GM23338 (cell line): Measurements from ENCODE around the gene VOPP1. TPM values are rescaled to one million over a fixed set of nuclear protein-coding genes. Genes with fewer than 3 reads are reported as not detected.

Experiments used
- ATAC-seq: fragments of 200-7000 bp; cut with Tn5 transposase; 3 replicates; pipeline ENCODE4 v1.9.1; 2020
- DNase-seq: peaks from one replicate; pipeline ENCODE4 v3.0.0-alpha.2; 2015; ENCODE audit warnings: low spot score
- H2AFZ ChIP-seq: fragments of 200-600 bp; sonication (generic); 2 replicates; pipeline ENCODE4 v1.8.0; 2016; ENCODE audit warnings: antibody characterized with exemption, mild to moderate bottlenecking, moderate library complexity
- H3F3A ChIP-seq: fragments of 200-600 bp; sonication (generic); replicated peaks from 2 replicates; pipeline ENCODE4 v1.8.0; 2017; ENCODE audit warnings: antibody characterized with exemption, mixed run types, low read depth
- H3K27ac ChIP-seq: fragments of 200-600 bp; sonication (generic); 2 replicates; pipeline ENCODE4 v1.6.1; 2016; ENCODE audit warnings: low read depth
- H3K27me3 ChIP-seq: fragments of 200-600 bp; sonication (generic); 2 replicates; pipeline ENCODE4 v1.8.0; 2016; ENCODE audit warnings: mild to moderate bottlenecking, mixed run types, moderate library complexity; ENCODE audit not compliant: insufficient read depth
- H3K36me3 ChIP-seq: fragments of 200-600 bp; sonication (generic); 2 replicates; pipeline ENCODE4 v1.8.0; 2016; ENCODE audit warnings: mild to moderate bottlenecking; ENCODE audit not compliant: insufficient read depth
- H3K4me1 ChIP-seq: fragments of 200-600 bp; sonication (generic); 2 replicates; pipeline ENCODE4 v1.8.0; 2016; ENCODE audit warnings: mild to moderate bottlenecking, moderate library complexity; ENCODE audit not compliant: insufficient read depth
- H3K4me2 ChIP-seq: fragments of 200-600 bp; sonication (generic); 2 replicates; pipeline ENCODE4 v1.7.1; 2017; ENCODE audit warnings: mixed run types
- H3K4me3 ChIP-seq: fragments of 200-600 bp; sonication (generic); 2 replicates; pipeline ENCODE4 v1.6.1; 2016; ENCODE audit warnings: mixed run types
- H3K79me2 ChIP-seq: fragments of 200-600 bp; sonication (generic); replicated peaks from 2 replicates; pipeline ENCODE4 v1.8.0; 2017; ENCODE audit warnings: mild to moderate bottlenecking; ENCODE audit not compliant: insufficient read depth
- H3K9me2 ChIP-seq: fragments of 200-600 bp; sonication (generic); 2 replicates; pipeline ENCODE4 v1.8.0; 2017; ENCODE audit not compliant: insufficient read depth
- H4K20me1 ChIP-seq: fragments of 200-600 bp; sonication (generic); replicated peaks from 2 replicates; pipeline ENCODE4 v1.8.0; 2017; ENCODE audit warnings: mild to moderate bottlenecking; ENCODE audit not compliant: insufficient read depth
- H3K27ac Mint-ChIP-seq: 2 replicates; pipeline ENCODE4 v1.8.0; 2020; ENCODE audit warnings: inconsistent platforms, mild to moderate bottlenecking, moderate library complexity, mixed read lengths
- H3K27me3 Mint-ChIP-seq: 3 replicates; pipeline ENCODE4 v1.8.0; 2022; ENCODE audit warnings: low read depth, mild to moderate bottlenecking, moderate library complexity, mixed read lengths, inconsistent platforms; ENCODE audit not compliant: insufficient read depth, poor library complexity
- H3K36me3 Mint-ChIP-seq: 3 replicates; pipeline ENCODE4 v1.8.0; 2021; ENCODE audit warnings: low read depth, mild to moderate bottlenecking, inconsistent platforms, moderate library complexity, mixed read lengths
- H3K4me1 Mint-ChIP-seq: 3 replicates; pipeline ENCODE4 v1.8.0; 2020; ENCODE audit warnings: mild to moderate bottlenecking, inconsistent platforms, mixed read lengths
- H3K4me3 Mint-ChIP-seq: 3 replicates; pipeline ENCODE4 v1.8.0; 2021; ENCODE audit warnings: moderate library complexity, mild to moderate bottlenecking, inconsistent platforms, mixed read lengths
- H3K9me3 Mint-ChIP-seq: 3 replicates; pipeline ENCODE4 v1.8.0; 2020; ENCODE audit warnings: moderate library complexity, mild to moderate bottlenecking, inconsistent platforms, mixed read lengths
- CREB1 ChIP-seq: fragments of 250-450 bp; sonication (Bioruptor Pico); IDR thresholded peaks from 2 replicates; pipeline ENCODE4 v1.5.0; 2020; ENCODE audit warnings: low read depth, mild to moderate bottlenecking, moderate library complexity
- EZH2 ChIP-seq: fragments of 200-600 bp; sonication (generic); IDR thresholded peaks from one replicate; pipeline ENCODE4 v1.8.0; 2017; ENCODE audit warnings: antibody characterized with exemption, mild to moderate bottlenecking, low read depth; ENCODE audit not compliant: unreplicated experiment
- EZH2phosphoT487 ChIP-seq: fragments of 200-600 bp; sonication (generic); IDR thresholded peaks from one replicate; pipeline ENCODE4 v1.8.1; 2018; ENCODE audit warnings: antibody characterized with exemption; ENCODE audit not compliant: unreplicated experiment
- JUNB ChIP-seq: IDR thresholded peaks from one replicate; pipeline ENCODE4 v1.6.1; 2016; ENCODE audit warnings: antibody characterized with exemption; ENCODE audit not compliant: unreplicated experiment
- NANOG ChIP-seq: IDR thresholded peaks from 2 replicates; pipeline ENCODE4 v1.6.1; 2016; ENCODE audit warnings: antibody characterized with exemption, borderline replicate concordance
- POLR2AphosphoS5 ChIP-seq: IDR thresholded peaks from 2 replicates; pipeline ENCODE4 v1.6.1; 2016; ENCODE audit warnings: antibody characterized with exemption, low read depth
- STAT1 ChIP-seq: IDR thresholded peaks from one replicate; pipeline ENCODE4 v1.6.1; 2016; ENCODE audit warnings: antibody characterized with exemption; ENCODE audit not compliant: unreplicated experiment
- ZNF114 ChIP-seq: fragments of 250-450 bp; sonication (Bioruptor Pico); IDR thresholded peaks from 2 replicates; pipeline ENCODE4 v1.5.0; 2020; ENCODE audit warnings: mild to moderate bottlenecking, moderate library complexity
- ZNF331 ChIP-seq: fragments of 250-450 bp; sonication (Bioruptor Pico); IDR thresholded peaks from 2 replicates; pipeline ENCODE4 v1.5.0; 2020; ENCODE audit warnings: low read depth, mild to moderate bottlenecking, moderate library complexity
- polyA plus RNA-seq: library from polyadenylated mRNA; unstranded; fragments of >200 nt; fragmentation: Nextera tagmentation; extraction: Ambion mirVana; gene quantifications from 2 replicates; pipeline ENCODE4 v1.2.1, GENCODE V29; 2016
- total RNA-seq: library from RNA; depleted of rRNA; stranded (reverse); fragments of >200 nt; shearing (Covaris generic); gene quantifications from 2 replicates; pipeline ENCODE4 v1.2.3, GENCODE V29; 2014
- TF ChIP-seq, protein P1 (sequence below): IDR thresholded peaks from 2 replicates; pipeline ENCODE4 v1.6.1; 2016; ENCODE audit warnings: antibody characterized with exemption
- TF ChIP-seq, protein P2 (sequence below): fragments of 250-450 bp; sonication (Bioruptor Pico); IDR thresholded peaks from 2 replicates; pipeline ENCODE4 v1.5.0; 2020; ENCODE audit warnings: mild to moderate bottlenecking, moderate library complexity
- TF ChIP-seq, protein P3 (sequence below): IDR thresholded peaks from one replicate; pipeline ENCODE4 v1.6.1; 2018; ENCODE audit warnings: antibody characterized with exemption; ENCODE audit not compliant: unreplicated experiment
- TF ChIP-seq, protein P4 (sequence below), 2 experiments: fragments of 200-600 bp in 1 of 2; sonication (generic) in 1 of 2; conservative IDR thresholded peaks; 2 replicates each; pipeline versions ENCODE4 v1.5.1 to v1.6.1; 2016 to 2017; ENCODE audit warnings: antibody characterized with exemption in 2 of 2, low read depth in 2 of 2, mild to moderate bottlenecking in 2 of 2, moderate library complexity in 1 of 2

The VOPP1 gene
- total and polyA plus RNA-seq, 2 experiments from 2014 or later, result 28.2 to 73.7 TPM

DNA sequence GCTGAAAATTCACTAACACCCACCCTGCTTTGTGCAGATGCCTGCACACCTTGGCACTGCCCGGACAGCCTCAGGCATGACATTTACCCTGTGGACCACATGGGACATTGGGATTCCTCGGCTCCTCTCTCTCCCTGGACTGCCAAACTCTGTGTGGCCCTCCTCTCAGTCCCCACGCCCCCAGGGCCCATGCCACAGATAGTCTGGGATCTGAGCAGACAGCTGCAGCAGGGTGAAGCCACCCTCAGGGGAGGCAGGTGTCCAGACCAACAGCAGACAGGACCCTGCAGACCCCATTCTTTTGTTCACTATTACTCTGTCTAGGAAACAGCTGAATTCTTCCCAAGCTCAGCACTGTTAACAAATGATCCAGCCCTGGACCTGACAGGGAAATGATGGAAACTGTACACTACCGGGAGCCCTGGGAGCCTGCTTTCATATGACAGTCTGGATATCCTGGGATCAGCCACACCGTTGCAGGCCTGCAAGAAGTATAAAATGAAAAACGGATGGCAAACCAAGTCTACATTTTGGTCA is 83.4 kb downstream of the VOPP1 start:
- Mint-ChIP-seq H3K4me3 (no peak overlapping the region), H3K27me3 (peaks cover 7% of the 10 kb centered on the region), H3K4me1 (no peaks in the 10 kb centered on the region; the same call in 1 of the 3 replicates), H3K36me3 (peaks cover 26% of the 10 kb centered on the region), H3K9me3 (no peaks in the 10 kb centered on the region), H3K27ac (no peak overlapping the region)
- Histone ChIP-seq H3K4me3 (no peak overlapping the region), H2AFZ (no peak overlapping the region), H3K27ac (no peak overlapping the region), H3K27me3 (no peaks in the 10 kb centered on the region), H3F3A (no peaks in the 10 kb centered on the region), H3K4me1 (no peaks in the 10 kb centered on the region), H3K4me2 (no peak overlapping the region), H3K9me2 (no peaks in the 10 kb centered on the region), H3K36me3 (no peaks in the 10 kb centered on the region; the same call in 1 of the 2 replicates), H3K79me2 (no peaks in the 10 kb centered on the region), H4K20me1 (no peaks in the 10 kb centered on the region; the same call in 1 of the 2 replicates)
- DNase-seq (no peak), ATAC-seq (no peak)
- TF ChIP-seq CREB1 (CRISPR knock-in tag), result no peak
- TF ChIP-seq EZH2phosphoT487, result no peak
- TF ChIP-seq, protein P1, sequence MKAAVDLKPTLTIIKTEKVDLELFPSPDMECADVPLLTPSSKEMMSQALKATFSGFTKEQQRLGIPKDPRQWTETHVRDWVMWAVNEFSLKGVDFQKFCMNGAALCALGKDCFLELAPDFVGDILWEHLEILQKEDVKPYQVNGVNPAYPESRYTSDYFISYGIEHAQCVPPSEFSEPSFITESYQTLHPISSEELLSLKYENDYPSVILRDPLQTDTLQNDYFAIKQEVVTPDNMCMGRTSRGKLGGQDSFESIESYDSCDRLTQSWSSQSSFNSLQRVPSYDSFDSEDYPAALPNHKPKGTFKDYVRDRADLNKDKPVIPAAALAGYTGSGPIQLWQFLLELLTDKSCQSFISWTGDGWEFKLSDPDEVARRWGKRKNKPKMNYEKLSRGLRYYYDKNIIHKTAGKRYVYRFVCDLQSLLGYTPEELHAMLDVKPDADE, result no peak
- TF ChIP-seq, protein P2, sequence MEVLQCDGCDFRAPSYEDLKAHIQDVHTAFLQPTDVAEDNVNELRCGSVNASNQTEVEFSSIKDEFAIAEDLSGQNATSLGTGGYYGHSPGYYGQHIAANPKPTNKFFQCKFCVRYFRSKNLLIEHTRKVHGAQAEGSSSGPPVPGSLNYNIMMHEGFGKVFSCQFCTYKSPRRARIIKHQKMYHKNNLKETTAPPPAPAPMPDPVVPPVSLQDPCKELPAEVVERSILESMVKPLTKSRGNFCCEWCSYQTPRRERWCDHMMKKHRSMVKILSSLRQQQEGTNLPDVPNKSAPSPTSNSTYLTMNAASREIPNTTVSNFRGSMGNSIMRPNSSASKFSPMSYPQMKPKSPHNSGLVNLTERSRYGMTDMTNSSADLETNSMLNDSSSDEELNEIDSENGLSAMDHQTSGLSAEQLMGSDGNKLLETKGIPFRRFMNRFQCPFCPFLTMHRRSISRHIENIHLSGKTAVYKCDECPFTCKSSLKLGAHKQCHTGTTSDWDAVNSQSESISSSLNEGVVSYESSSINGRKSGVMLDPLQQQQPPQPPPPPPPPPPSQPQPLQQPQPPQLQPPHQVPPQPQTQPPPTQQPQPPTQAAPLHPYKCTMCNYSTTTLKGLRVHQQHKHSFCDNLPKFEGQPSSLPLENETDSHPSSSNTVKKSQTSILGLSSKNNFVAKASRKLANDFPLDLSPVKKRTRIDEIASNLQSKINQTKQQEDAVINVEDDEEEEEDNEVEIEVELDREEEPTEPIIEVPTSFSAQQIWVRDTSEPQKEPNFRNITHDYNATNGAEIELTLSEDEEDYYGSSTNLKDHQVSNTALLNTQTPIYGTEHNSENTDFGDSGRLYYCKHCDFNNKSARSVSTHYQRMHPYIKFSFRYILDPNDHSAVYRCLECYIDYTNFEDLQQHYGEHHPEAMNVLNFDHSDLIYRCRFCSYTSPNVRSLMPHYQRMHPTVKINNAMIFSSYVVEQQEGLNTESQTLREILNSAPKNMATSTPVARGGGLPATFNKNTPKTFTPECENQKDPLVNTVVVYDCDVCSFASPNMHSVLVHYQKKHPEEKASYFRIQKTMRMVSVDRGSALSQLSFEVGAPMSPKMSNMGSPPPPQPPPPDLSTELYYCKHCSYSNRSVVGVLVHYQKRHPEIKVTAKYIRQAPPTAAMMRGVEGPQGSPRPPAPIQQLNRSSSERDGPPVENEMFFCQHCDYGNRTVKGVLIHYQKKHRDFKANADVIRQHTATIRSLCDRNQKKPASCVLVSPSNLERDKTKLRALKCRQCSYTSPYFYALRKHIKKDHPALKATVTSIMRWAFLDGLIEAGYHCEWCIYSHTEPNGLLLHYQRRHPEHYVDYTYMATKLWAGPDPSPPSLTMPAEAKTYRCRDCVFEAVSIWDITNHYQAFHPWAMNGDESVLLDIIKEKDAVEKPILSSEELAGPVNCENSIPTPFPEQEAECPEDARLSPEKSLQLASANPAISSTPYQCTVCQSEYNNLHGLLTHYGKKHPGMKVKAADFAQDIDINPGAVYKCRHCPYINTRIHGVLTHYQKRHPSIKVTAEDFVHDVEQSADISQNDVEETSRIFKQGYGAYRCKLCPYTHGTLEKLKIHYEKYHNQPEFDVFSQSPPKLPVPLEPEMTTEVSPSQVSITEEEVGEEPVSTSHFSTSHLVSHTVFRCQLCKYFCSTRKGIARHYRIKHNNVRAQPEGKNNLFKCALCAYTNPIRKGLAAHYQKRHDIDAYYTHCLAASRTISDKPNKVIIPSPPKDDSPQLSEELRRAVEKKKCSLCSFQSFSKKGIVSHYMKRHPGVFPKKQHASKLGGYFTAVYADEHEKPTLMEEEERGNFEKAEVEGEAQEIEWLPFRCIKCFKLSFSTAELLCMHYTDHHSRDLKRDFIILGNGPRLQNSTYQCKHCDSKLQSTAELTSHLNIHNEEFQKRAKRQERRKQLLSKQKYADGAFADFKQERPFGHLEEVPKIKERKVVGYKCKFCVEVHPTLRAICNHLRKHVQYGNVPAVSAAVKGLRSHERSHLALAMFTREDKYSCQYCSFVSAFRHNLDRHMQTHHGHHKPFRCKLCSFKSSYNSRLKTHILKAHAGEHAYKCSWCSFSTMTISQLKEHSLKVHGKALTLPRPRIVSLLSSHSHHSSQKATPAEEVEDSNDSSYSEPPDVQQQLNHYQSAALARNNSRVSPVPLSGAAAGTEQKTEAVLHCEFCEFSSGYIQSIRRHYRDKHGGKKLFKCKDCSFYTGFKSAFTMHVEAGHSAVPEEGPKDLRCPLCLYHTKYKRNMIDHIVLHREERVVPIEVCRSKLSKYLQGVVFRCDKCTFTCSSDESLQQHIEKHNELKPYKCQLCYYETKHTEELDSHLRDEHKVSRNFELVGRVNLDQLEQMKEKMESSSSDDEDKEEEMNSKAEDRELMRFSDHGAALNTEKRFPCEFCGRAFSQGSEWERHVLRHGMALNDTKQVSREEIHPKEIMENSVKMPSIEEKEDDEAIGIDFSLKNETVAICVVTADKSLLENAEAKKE (CRISPR knock-in tag), result no peak
- TF ChIP-seq, protein P3, sequence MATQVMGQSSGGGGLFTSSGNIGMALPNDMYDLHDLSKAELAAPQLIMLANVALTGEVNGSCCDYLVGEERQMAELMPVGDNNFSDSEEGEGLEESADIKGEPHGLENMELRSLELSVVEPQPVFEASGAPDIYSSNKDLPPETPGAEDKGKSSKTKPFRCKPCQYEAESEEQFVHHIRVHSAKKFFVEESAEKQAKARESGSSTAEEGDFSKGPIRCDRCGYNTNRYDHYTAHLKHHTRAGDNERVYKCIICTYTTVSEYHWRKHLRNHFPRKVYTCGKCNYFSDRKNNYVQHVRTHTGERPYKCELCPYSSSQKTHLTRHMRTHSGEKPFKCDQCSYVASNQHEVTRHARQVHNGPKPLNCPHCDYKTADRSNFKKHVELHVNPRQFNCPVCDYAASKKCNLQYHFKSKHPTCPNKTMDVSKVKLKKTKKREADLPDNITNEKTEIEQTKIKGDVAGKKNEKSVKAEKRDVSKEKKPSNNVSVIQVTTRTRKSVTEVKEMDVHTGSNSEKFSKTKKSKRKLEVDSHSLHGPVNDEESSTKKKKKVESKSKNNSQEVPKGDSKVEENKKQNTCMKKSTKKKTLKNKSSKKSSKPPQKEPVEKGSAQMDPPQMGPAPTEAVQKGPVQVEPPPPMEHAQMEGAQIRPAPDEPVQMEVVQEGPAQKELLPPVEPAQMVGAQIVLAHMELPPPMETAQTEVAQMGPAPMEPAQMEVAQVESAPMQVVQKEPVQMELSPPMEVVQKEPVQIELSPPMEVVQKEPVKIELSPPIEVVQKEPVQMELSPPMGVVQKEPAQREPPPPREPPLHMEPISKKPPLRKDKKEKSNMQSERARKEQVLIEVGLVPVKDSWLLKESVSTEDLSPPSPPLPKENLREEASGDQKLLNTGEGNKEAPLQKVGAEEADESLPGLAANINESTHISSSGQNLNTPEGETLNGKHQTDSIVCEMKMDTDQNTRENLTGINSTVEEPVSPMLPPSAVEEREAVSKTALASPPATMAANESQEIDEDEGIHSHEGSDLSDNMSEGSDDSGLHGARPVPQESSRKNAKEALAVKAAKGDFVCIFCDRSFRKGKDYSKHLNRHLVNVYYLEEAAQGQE, result no peak
- no peak for TF ChIP-seq STAT1
- TF ChIP-seq POLR2AphosphoS5, result no peak
- no peak for TF ChIP-seq EZH2
- TF ChIP-seq ZNF331, result no peak
- TF ChIP-seq NANOG, result no peak
- TF ChIP-seq JUNB, result no peak
- TF ChIP-seq, protein P4, sequence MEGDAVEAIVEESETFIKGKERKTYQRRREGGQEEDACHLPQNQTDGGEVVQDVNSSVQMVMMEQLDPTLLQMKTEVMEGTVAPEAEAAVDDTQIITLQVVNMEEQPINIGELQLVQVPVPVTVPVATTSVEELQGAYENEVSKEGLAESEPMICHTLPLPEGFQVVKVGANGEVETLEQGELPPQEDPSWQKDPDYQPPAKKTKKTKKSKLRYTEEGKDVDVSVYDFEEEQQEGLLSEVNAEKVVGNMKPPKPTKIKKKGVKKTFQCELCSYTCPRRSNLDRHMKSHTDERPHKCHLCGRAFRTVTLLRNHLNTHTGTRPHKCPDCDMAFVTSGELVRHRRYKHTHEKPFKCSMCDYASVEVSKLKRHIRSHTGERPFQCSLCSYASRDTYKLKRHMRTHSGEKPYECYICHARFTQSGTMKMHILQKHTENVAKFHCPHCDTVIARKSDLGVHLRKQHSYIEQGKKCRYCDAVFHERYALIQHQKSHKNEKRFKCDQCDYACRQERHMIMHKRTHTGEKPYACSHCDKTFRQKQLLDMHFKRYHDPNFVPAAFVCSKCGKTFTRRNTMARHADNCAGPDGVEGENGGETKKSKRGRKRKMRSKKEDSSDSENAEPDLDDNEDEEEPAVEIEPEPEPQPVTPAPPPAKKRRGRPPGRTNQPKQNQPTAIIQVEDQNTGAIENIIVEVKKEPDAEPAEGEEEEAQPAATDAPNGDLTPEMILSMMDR (conservative IDR thresholded peaks at IDR 0.05; ENCODE audit: low read depth in 2 of 2), result no peak
- TF ChIP-seq ZNF114 (CRISPR knock-in tag), result no peak
